T-cell (primary cell): Measurements from ENCODE around the gene CSRNP3. TPM values are rescaled to one million over a fixed set of nuclear protein-coding genes. Genes with fewer than 3 reads are reported as not detected.

Experiments
- ATAC-seq, 4 experiments: fragments of 200-7000 bp in 3 of 4; fragments of 150-1000 bp in 1 of 4; cut with Tn5 transposase; replicated peaks in 1 of 4; 1 replicate in 3 of 4; 2 replicates in 1 of 4; pipeline ENCODE4 v1.10.0; 2021; ENCODE audit warnings: moderate library complexity in 3 of 4, mild to moderate bottlenecking in 2 of 4, moderate number of reproducible peaks in 1 of 4
- CTCF ChIA-PET, 2 donors: fragments of 300-600 bp; sonication (Branson Sonifier 250); formaldehyde crosslinking; loops; one replicate each; lab custom pipeline; 2022; ENCODE audit warnings: antibody characterized with exemption in 2 of 2; lab: Charles Lee
- POLR2A ChIA-PET, 2 donors: fragments of 300-600 bp; sonication (Branson Sonifier 250); formaldehyde crosslinking; loops; one replicate each; lab custom pipeline; 2022; ENCODE audit warnings: antibody characterized with exemption in 2 of 2; lab: Charles Lee
- DNase-seq, 35 experiments: peaks; one replicate each; pipeline versions ENCODE4 v3.0.0 to v3.0.0-alpha.2; 2013 to 2023
- H3K27ac ChIP-seq: one replicate; pipeline ENCODE4 v1.5.1; 2013; ENCODE audit warnings: low read length
- H3K27me3 ChIP-seq, 2 experiments: replicated peaks in 1 of 2; 1 replicate in 1 of 2; 2 replicates in 1 of 2; pipeline versions ENCODE4 v1.6.1 to v1.7.0; 2013; ENCODE audit warnings: low read length in 1 of 2, mixed read lengths in 1 of 2; ENCODE audit not compliant: control insufficient read depth in 2 of 2, insufficient read depth in 2 of 2; ENCODE audit errors: extremely low read depth in 1 of 2
- H3K36me3 ChIP-seq, 2 donors: 1 replicate in 1 of 2; 2 replicates in 1 of 2; pipeline versions ENCODE4 v1.6.1 to v1.7.0; 2013; ENCODE audit warnings: low read length in 1 of 2; ENCODE audit not compliant: control insufficient read depth in 2 of 2, insufficient read depth in 1 of 2; ENCODE audit errors: extremely low read depth in 1 of 2
- H3K4me1 ChIP-seq, 2 experiments: 1 replicate in 1 of 2; 2 replicates in 1 of 2; pipeline versions ENCODE4 v1.6.1 to v1.7.0; 2013; ENCODE audit warnings: low read length in 2 of 2, mixed read lengths in 1 of 2; ENCODE audit not compliant: insufficient read depth in 2 of 2, control insufficient read depth in 1 of 2; ENCODE audit errors: extremely low read depth in 1 of 2
- H3K4me3 ChIP-seq, 2 donors: 1 replicate in 1 of 2; 2 replicates in 1 of 2; pipeline versions ENCODE4 v1.5.1 to v1.7.0; 2013; ENCODE audit warnings: mild to moderate bottlenecking in 2 of 2, low read length in 1 of 2, moderate library complexity in 1 of 2; ENCODE audit not compliant: control insufficient read depth in 1 of 2; ENCODE audit errors: extremely low read depth in 1 of 2
- H3K9me3 ChIP-seq: 2 replicates; pipeline ENCODE4 v1.7.0; 2013
- H3K27ac Mint-ChIP-seq, 2 donors: one replicate each; pipeline ENCODE4 v1.8.0; 2020 to 2021; ENCODE audit warnings: mild to moderate bottlenecking in 2 of 2, mixed read lengths in 2 of 2
- H3K27me3 Mint-ChIP-seq, 2 donors: one replicate each; pipeline ENCODE4 v1.8.0; 2021 to 2022; ENCODE audit warnings: mixed read lengths in 2 of 2
- H3K36me3 Mint-ChIP-seq: one replicate; pipeline ENCODE4 v1.8.0; 2021; ENCODE audit warnings: mixed read lengths
- H3K4me1 Mint-ChIP-seq, 3 donors: one replicate each; pipeline ENCODE4 v1.8.0; 2020 to 2022; ENCODE audit warnings: mixed read lengths in 3 of 3, mild to moderate bottlenecking in 1 of 3
- H3K4me3 Mint-ChIP-seq, 3 donors: one replicate each; pipeline ENCODE4 v1.8.0; 2020 to 2022; ENCODE audit warnings: mild to moderate bottlenecking in 3 of 3, mixed read lengths in 3 of 3, moderate library complexity in 3 of 3
- H3K9me3 Mint-ChIP-seq, 3 donors: one replicate each; pipeline ENCODE4 v1.8.0; 2020 to 2022; ENCODE audit warnings: mixed read lengths in 3 of 3
- WGBS: methylation state at CpG from one replicate; pipeline ENCODE4 v1.1.5; 2013; ENCODE audit warnings: missing lambda C conversion rate; ENCODE audit not compliant: insufficient coverage; 5-methylcytosine and 5-hydroxymethylcytosine counted together
- total RNA-seq, 35 experiments: library from RNA in 6 of 35; stranded (reverse) in 6 of 35; fragments of 120-200 nt in 1 of 35; gene quantifications; one replicate each; pipeline versions ENCODE4 v1.2.1 to v1.2.4 and lab custom pipeline; 2013 to 2026

Gene CSRNP3
- total RNA-seq, 5 donors from 2014 or later (not counting 1 experiment from before 2014, with no cell fraction given), result 0.19 TPM; not detected in 4

- peaks cover 0 to 4% of the 10 kb centered on the region in 2 donors for H3K27me3 Mint-ChIP-seq
- CTCF ChIA-PET, result interaction anchor here in 1 of 2 donors (0.6 kb wide), 1 partner anchor 126 kb away, joined by 3 read pairs; no protein-coding TSS in a partner anchor
- no peaks in the 10 kb centered on the region for H3K27me3 ChIP-seq
- POLR2A ChIA-PET, result interaction anchor here in 1 of 2 donors (0.6 kb wide), 1 partner anchor 43 kb away, joined by 10 read pairs; no protein-coding TSS in a partner anchor
- no peaks in the 10 kb centered on the region for H3K9me3 ChIP-seq
- H3K4me1 ChIP-seq, result no peaks in the 10 kb centered on the region
- no peak overlapping the region for H3K27ac ChIP-seq
- no peak overlapping the region for H3K4me3 ChIP-seq
- no peak for DNase-seq
- WGBS, result no CpG with 5 or more reads among the region's 3 CpGs
- no peak for ATAC-seq
- no peaks in the 10 kb centered on the region for H3K9me3 Mint-ChIP-seq
- no peaks in the 10 kb centered on the region for H3K36me3 ChIP-seq
- H3K4me3 Mint-ChIP-seq, result no peak overlapping the region
- H3K36me3 Mint-ChIP-seq, result no peaks in the 10 kb centered on the region
- no peaks in the 10 kb centered on the region for H3K4me1 Mint-ChIP-seq
- no peak overlapping the region for H3K27ac Mint-ChIP-seq
These were observed 67.5 kb downstream of the CSRNP3 start for GRCh38 chr2:165536851-165537499.

- no peak overlapping the region for H3K27ac Mint-ChIP-seq
- no peak for ATAC-seq
- H3K36me3 Mint-ChIP-seq, result no peaks in the 10 kb centered on the region
- no peaks in the 10 kb centered on the region for H3K4me1 ChIP-seq
- H3K36me3 ChIP-seq, result no peaks in the 10 kb centered on the region
- no peak for DNase-seq
- H3K27me3 ChIP-seq, result no peaks in the 10 kb centered on the region
- H3K4me3 ChIP-seq, result no peak overlapping the region
- ChIA-PET CTCF (no interaction called here), POLR2A (interaction anchor here in 1 of 2 donors (0.6 kb wide), 1 partner anchor 11 kb away, joined by 6 read pairs; no protein-coding TSS in a partner anchor)
- no peaks in the 10 kb centered on the region for H3K4me1 Mint-ChIP-seq
- H3K9me3 Mint-ChIP-seq, result no peaks in the 10 kb centered on the region
- H3K4me3 Mint-ChIP-seq, result no peak overlapping the region
- no peak overlapping the region for H3K27ac ChIP-seq
- H3K9me3 ChIP-seq, result no peaks in the 10 kb centered on the region
- peaks cover 0 to 4% of the 10 kb centered on the region in 2 donors for H3K27me3 Mint-ChIP-seq
These were observed 70.5 kb downstream of the CSRNP3 start for GRCh38 chr2:165539985-165540384.

- Histone ChIP-seq H3K9me3 (no peaks in the 10 kb centered on the region), H3K36me3 (no peaks in the 10 kb centered on the region), H3K4me1 (no peaks in the 10 kb centered on the region), H3K27ac (no peak overlapping the region), H3K4me3 (no peak overlapping the region), H3K27me3 (no peaks in the 10 kb centered on the region)
- POLR2A ChIA-PET, result no interaction called here
- H3K36me3 Mint-ChIP-seq, result no peaks in the 10 kb centered on the region
- WGBS, result 89% methylated on average over 1 of the region's 2 CpGs
- H3K9me3 Mint-ChIP-seq, result no peaks in the 10 kb centered on the region
- H3K4me1 Mint-ChIP-seq, result no peaks in the 10 kb centered on the region
- no peak overlapping the region for H3K4me3 Mint-ChIP-seq
- ATAC-seq (no peak), DNase-seq (no peak)
- CTCF ChIA-PET, result no interaction called here
- H3K27me3 Mint-ChIP-seq, result peaks cover 0 to 4% of the 10 kb centered on the region in 2 donors
- no peak overlapping the region for H3K27ac Mint-ChIP-seq
These were observed 75.4 kb downstream of the CSRNP3 start for GRCh38 chr2:165544897-165545296.

- H3K4me1 ChIP-seq, result no peaks in the 10 kb centered on the region
- no peak overlapping the region for H3K4me3 Mint-ChIP-seq
- H3K27ac Mint-ChIP-seq, result no peak overlapping the region
- DNase-seq (no peak), ATAC-seq (no peak)
- CTCF ChIA-PET, result no interaction called here
- no peak overlapping the region for H3K27ac ChIP-seq
- H3K4me3 ChIP-seq, result no peak overlapping the region
- POLR2A ChIA-PET, result no interaction called here
- H3K27me3 Mint-ChIP-seq, result no peaks in the 10 kb centered on the region
- H3K36me3 ChIP-seq, result no peaks in the 10 kb centered on the region
- no peaks in the 10 kb centered on the region for H3K4me1 Mint-ChIP-seq
- no peaks in the 10 kb centered on the region for H3K36me3 Mint-ChIP-seq
- no peaks in the 10 kb centered on the region for H3K9me3 Mint-ChIP-seq
- H3K9me3 ChIP-seq, result no peaks in the 10 kb centered on the region
- H3K27me3 ChIP-seq, result no peaks in the 10 kb centered on the region
These were observed 78.4 kb downstream of the CSRNP3 start for GRCh38 chr2:165547900-165548299.

- CTCF ChIA-PET, result no interaction called here
These were observed 80.1 kb downstream of the CSRNP3 start for GRCh38 chr2:165549619-165550018.

GRCh38 chr2:165558832-165559231 lies 89.3 kb downstream of the CSRNP3 start:
- no peak overlapping the region for H3K27ac ChIP-seq
- H3K27me3 Mint-ChIP-seq, result peaks cover 0 to 4% of the 10 kb centered on the region in 2 donors
- no peak overlapping the region for H3K4me3 ChIP-seq
- H3K27ac Mint-ChIP-seq, result no peak overlapping the region
- DNase-seq (no peak), ATAC-seq (no peak)
- ChIA-PET CTCF (interaction anchor here in 1 of 2 donors (0.5 kb wide), 1 partner anchor 562 kb away, joined by 3 read pairs; no protein-coding TSS in a partner anchor), POLR2A (no interaction called here)
- no CpG with 5 or more reads among the region's 2 CpGs for WGBS
- H3K9me3 Mint-ChIP-seq, result no peaks in the 10 kb centered on the region
- no peaks in the 10 kb centered on the region for H3K36me3 ChIP-seq
- no peak overlapping the region for H3K4me3 Mint-ChIP-seq
- no peaks in the 10 kb centered on the region for H3K9me3 ChIP-seq
- H3K36me3 Mint-ChIP-seq, result no peaks in the 10 kb centered on the region
- H3K4me1 ChIP-seq, result no peaks in the 10 kb centered on the region
- H3K27me3 ChIP-seq, result no peaks in the 10 kb centered on the region
- no peaks in the 10 kb centered on the region for H3K4me1 Mint-ChIP-seq

More at GRCh38 chr2:165549619-165550018, 80.1 kb downstream of the CSRNP3 start:
- no peaks in the 10 kb centered on the region for H3K4me1 ChIP-seq
- no peak overlapping the region for H3K4me3 ChIP-seq
- POLR2A ChIA-PET, result no interaction called here
- Mint-ChIP-seq H3K27ac (no peak overlapping the region), H3K36me3 (no peaks in the 10 kb centered on the region), H3K27me3 (no peaks in the 10 kb centered on the region), H3K9me3 (no peaks in the 10 kb centered on the region), H3K4me3 (no peak overlapping the region), H3K4me1 (no peaks in the 10 kb centered on the region)
- WGBS, result no CpG with 5 or more reads among the region's 1 CpG
- DNase-seq, result no peak
- no peak overlapping the region for H3K27ac ChIP-seq
- H3K27me3 ChIP-seq, result no peaks in the 10 kb centered on the region
- no peaks in the 10 kb centered on the region for H3K36me3 ChIP-seq
- ATAC-seq, result no peak
- H3K9me3 ChIP-seq, result no peaks in the 10 kb centered on the region
